H9 (cell line): ENCODE results near the gene ZNF77. TPM values are rescaled to one million over a fixed set of nuclear protein-coding genes. Genes with fewer than 3 reads are reported as not detected.
A peak's percentile ranks its signal among the peaks of the same experiment; 100 is the strongest.
"Not testable (repeated sequence)": the region's sequence is repeated elsewhere in the genome, so short reads cannot be mapped to it uniquely, and the experiment has no call there.

Source experiments
- DNase-seq: peaks from one replicate; pipeline ENCODE4 v3.0.0-alpha.2; 2017
- H2AFZ ChIP-seq: one replicate; pipeline ENCODE4 v1.6.1; 2013; ENCODE audit warnings: mild to moderate bottlenecking, low read length, control low read depth, moderate library complexity
- H2AK5ac ChIP-seq: 2 replicates; pipeline ENCODE4 v1.6.1; 2013; ENCODE audit warnings: low read length, control low read depth, mixed read lengths; ENCODE audit not compliant: insufficient read length
- H2BK120ac ChIP-seq: one replicate; pipeline ENCODE4 v1.6.1; 2013; ENCODE audit warnings: low read depth, mild to moderate bottlenecking, low read length, control low read depth, inconsistent platforms; ENCODE audit not compliant: poor library complexity, severe bottlenecking
- H2BK12ac ChIP-seq: 2 replicates; pipeline ENCODE4 v1.6.1; 2013; ENCODE audit warnings: low read length, control low read depth, mixed read lengths, low read depth; ENCODE audit not compliant: insufficient read length
- H2BK15ac ChIP-seq: 2 replicates; pipeline ENCODE4 v1.6.1; 2013; ENCODE audit warnings: low read depth, low read length, control low read depth
- H2BK20ac ChIP-seq: one replicate; pipeline ENCODE4 v1.6.1; 2013; ENCODE audit warnings: low read depth, mild to moderate bottlenecking, low read length, control low read depth, inconsistent platforms; ENCODE audit not compliant: poor library complexity, severe bottlenecking
- H2BK5ac ChIP-seq: 2 replicates; pipeline ENCODE4 v1.6.1; 2013; ENCODE audit warnings: low read length, control low read depth, mixed read lengths; ENCODE audit not compliant: insufficient read length
- H3K14ac ChIP-seq: 2 replicates; pipeline ENCODE4 v1.6.1; 2013; ENCODE audit warnings: low read length, control low read depth; ENCODE audit not compliant: insufficient read depth
- H3K18ac ChIP-seq: 2 replicates; pipeline ENCODE4 v1.6.1; 2013; ENCODE audit warnings: low read depth, mild to moderate bottlenecking, mixed read lengths, low read length, control low read depth; ENCODE audit not compliant: insufficient read length
- H3K23ac ChIP-seq: 2 replicates; pipeline ENCODE4 v1.6.1; 2013; ENCODE audit warnings: low read length, control low read depth, mixed read lengths, low read depth; ENCODE audit not compliant: insufficient read length
- H3K23me2 ChIP-seq: 2 replicates; pipeline ENCODE4 v1.6.1; 2013; ENCODE audit warnings: low read depth, mild to moderate bottlenecking, mixed read lengths, low read length, control low read depth; ENCODE audit not compliant: insufficient read length, poor library complexity, severe bottlenecking
- H3K27ac ChIP-seq: 2 replicates; pipeline ENCODE4 v1.5.1; 2013; ENCODE audit warnings: low read length, control low read depth, mixed read lengths, low read depth; ENCODE audit not compliant: insufficient read length
- H3K27me3 ChIP-seq: 2 replicates; pipeline ENCODE4 v1.6.1; 2013; ENCODE audit warnings: low read length, control low read depth, inconsistent platforms; ENCODE audit not compliant: insufficient read depth
- H3K4ac ChIP-seq: 2 replicates; pipeline ENCODE4 v1.6.1; 2013; ENCODE audit warnings: low read depth, mild to moderate bottlenecking, control low read depth, inconsistent platforms, low read length, moderate library complexity
- H3K4me1 ChIP-seq: 2 replicates; pipeline ENCODE4 v1.6.1; 2013; ENCODE audit warnings: low read length, control low read depth, inconsistent platforms; ENCODE audit not compliant: insufficient read depth
- H3K4me2 ChIP-seq: 2 replicates; pipeline ENCODE4 v1.6.1; 2013; ENCODE audit warnings: low read length, control low read depth, mixed read lengths; ENCODE audit not compliant: insufficient read length, insufficient read depth
- H3K56ac ChIP-seq: 2 replicates; pipeline ENCODE4 v1.6.1; 2013; ENCODE audit warnings: low read depth, mild to moderate bottlenecking, mixed read lengths, low read length, control low read depth; ENCODE audit not compliant: insufficient read length
- H3K79me1 ChIP-seq: 2 replicates; pipeline ENCODE4 v1.6.1; 2013; ENCODE audit warnings: low read depth, mild to moderate bottlenecking, moderate library complexity, low read length, control low read depth, inconsistent platforms; ENCODE audit not compliant: insufficient read depth, poor library complexity, severe bottlenecking
- H3K79me2 ChIP-seq: 2 replicates; pipeline ENCODE4 v1.6.1; 2013; ENCODE audit warnings: low read length, control low read depth, inconsistent platforms; ENCODE audit not compliant: insufficient read depth
- H3K9ac ChIP-seq: 2 replicates; pipeline ENCODE4 v1.6.1; 2013; ENCODE audit warnings: low read length, control low read depth, mixed read lengths; ENCODE audit not compliant: insufficient read length; ENCODE audit errors: extremely low read depth
- H3K9me3 ChIP-seq: one replicate; pipeline ENCODE4 v1.6.1; 2013; ENCODE audit warnings: low read depth, low read length, inconsistent platforms; ENCODE audit not compliant: control insufficient read depth
- H3T11ph ChIP-seq: one replicate; pipeline ENCODE4 v1.6.1; 2013; ENCODE audit warnings: mild to moderate bottlenecking, low read length, control low read depth, inconsistent platforms
- H4K20me1 ChIP-seq: one replicate; pipeline ENCODE4 v1.6.1; 2013; ENCODE audit not compliant: control insufficient read depth, insufficient read length, insufficient read depth
- H4K5ac ChIP-seq: 2 replicates; pipeline ENCODE4 v1.6.1; 2013; ENCODE audit warnings: low read depth, mild to moderate bottlenecking, mixed read lengths, low read length, control low read depth; ENCODE audit not compliant: insufficient read length
- H4K8ac ChIP-seq: replicated peaks from 2 replicates; pipeline ENCODE4 v1.6.1; 2013; ENCODE audit warnings: low read length, control low read depth, mixed read lengths, low read depth; ENCODE audit not compliant: insufficient read length
- H4K91ac ChIP-seq: 2 replicates; pipeline ENCODE4 v1.6.1; 2013; ENCODE audit warnings: low read depth, mild to moderate bottlenecking, moderate library complexity, mixed read lengths, low read length, control low read depth; ENCODE audit not compliant: insufficient read length
- H3K27ac Mint-ChIP-seq, 3 experiments: 2 replicates in 2 of 3; 3 replicates in 1 of 3; pipeline ENCODE4 v1.8.0; 2020 to 2021; ENCODE audit warnings: mixed read lengths in 3 of 3, mild to moderate bottlenecking in 1 of 3, moderate library complexity in 1 of 3
- H3K27me3 Mint-ChIP-seq: 2 replicates; pipeline ENCODE4 v1.8.0; 2021; ENCODE audit warnings: low read depth, mild to moderate bottlenecking, moderate library complexity, mixed read lengths
- H3K36me3 Mint-ChIP-seq, 3 experiments: 2 replicates in 2 of 3; 3 replicates in 1 of 3; pipeline ENCODE4 v1.8.0; 2020 to 2021; ENCODE audit warnings: low read depth in 3 of 3, mixed read lengths in 3 of 3; ENCODE audit not compliant: insufficient read depth in 1 of 3
- H3K4me1 Mint-ChIP-seq, 2 experiments: 2 replicates each; pipeline ENCODE4 v1.8.0; 2020; ENCODE audit warnings: mixed read lengths in 2 of 2
- H3K4me3 Mint-ChIP-seq, 2 experiments: 2 replicates in 1 of 2; 3 replicates in 1 of 2; pipeline ENCODE4 v1.8.0; 2020 to 2021; ENCODE audit warnings: mild to moderate bottlenecking in 2 of 2, mixed read lengths in 2 of 2, moderate library complexity in 1 of 2
- H3K9me3 Mint-ChIP-seq, 2 experiments: 2 replicates in 1 of 2; 3 replicates in 1 of 2; pipeline ENCODE4 v1.8.0; 2020; ENCODE audit warnings: mild to moderate bottlenecking in 2 of 2, mixed read lengths in 2 of 2, moderate library complexity in 1 of 2
- WGBS: extraction: QIAGEN DNeasy Blood & Tissue Kit; methylation state at CpG from one replicate; pipeline ENCODE4 v1.1.7; 2013; ENCODE audit warnings: missing lambda C conversion rate, low lambda C conversion rate, mixed read lengths; ENCODE audit not compliant: insufficient read length; ENCODE audit errors: extremely low coverage; 5-methylcytosine and 5-hydroxymethylcytosine counted together
- total RNA-seq: library from RNA; stranded (reverse); gene quantifications from 2 replicates; pipeline ENCODE4 v1.2.1, GENCODE V29; 2021
- TF ChIP-seq, protein P1 (sequence below): fragments of 200-600 bp; sonication (generic); conservative IDR thresholded peaks from 3 replicates; pipeline ENCODE4 v1.8.0; 2021; ENCODE audit warnings: antibody characterized with exemption, mild to moderate bottlenecking

Gene ZNF77
- total RNA-seq, 1 experiment from 2014 or later, result 4.6 TPM

DNA sequence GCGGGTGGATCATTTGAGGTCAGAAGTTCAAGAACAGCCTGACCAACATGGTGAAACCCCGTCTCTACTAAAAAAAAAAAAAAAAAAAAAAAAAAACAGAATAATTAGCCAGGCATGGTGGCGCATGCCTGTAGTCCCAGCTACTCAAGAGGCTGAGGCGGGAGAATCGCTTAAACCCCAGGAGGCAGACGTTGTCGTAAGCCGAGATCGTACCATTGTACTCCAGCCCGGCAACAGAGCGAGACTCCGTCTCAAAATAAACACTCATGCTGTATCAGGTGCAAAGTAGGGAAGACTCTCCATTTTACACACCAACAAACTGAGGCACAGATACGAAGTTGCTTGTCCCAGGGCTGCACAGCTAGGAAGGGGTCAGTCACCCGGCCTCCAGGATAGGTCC, 48.2 kb upstream of the ZNF77 start:
- Mint-ChIP-seq H3K36me3 (no peaks in the 10 kb centered on the region; a peak in 1 of 7 replicates), H3K4me3 (no peak overlapping the region), H3K4me1 (peaks cover 10 to 33% of the 10 kb centered on the region in 2 experiments), H3K27me3 (peaks cover 46% of the 10 kb centered on the region), H3K27ac (no peak overlapping the region), H3K9me3 (no peaks in the 10 kb centered on the region)
- Histone ChIP-seq H3K79me2 (no peaks in the 10 kb centered on the region), H3T11ph (no peak overlapping the region), H3K23ac (no peak overlapping the region), H2BK12ac (no peak overlapping the region), H2BK5ac (no peak overlapping the region), H3K4me1 (no peaks in the 10 kb centered on the region), H2BK20ac (no peak overlapping the region), H3K27ac (no peak overlapping the region), H3K4me2 (no peak overlapping the region), H3K56ac (no peak overlapping the region), H2BK15ac (no peak overlapping the region), H3K14ac (no peak overlapping the region), H4K5ac (no peak overlapping the region), H3K9me3 (no peaks in the 10 kb centered on the region), H2AK5ac (no peak overlapping the region), H3K18ac (no peak overlapping the region), H3K4ac (no peak overlapping the region), H3K27me3 (no peaks in the 10 kb centered on the region), H2BK120ac (no peak overlapping the region), H3K79me1 (no peaks in the 10 kb centered on the region), H2AFZ (no peak overlapping the region), H3K9ac (no peak overlapping the region), H3K23me2 (no peaks in the 10 kb centered on the region), H4K8ac (no peak overlapping the region), H4K20me1 (no peaks in the 10 kb centered on the region), H4K91ac (no peak overlapping the region)
- TF ChIP-seq, protein P1, sequence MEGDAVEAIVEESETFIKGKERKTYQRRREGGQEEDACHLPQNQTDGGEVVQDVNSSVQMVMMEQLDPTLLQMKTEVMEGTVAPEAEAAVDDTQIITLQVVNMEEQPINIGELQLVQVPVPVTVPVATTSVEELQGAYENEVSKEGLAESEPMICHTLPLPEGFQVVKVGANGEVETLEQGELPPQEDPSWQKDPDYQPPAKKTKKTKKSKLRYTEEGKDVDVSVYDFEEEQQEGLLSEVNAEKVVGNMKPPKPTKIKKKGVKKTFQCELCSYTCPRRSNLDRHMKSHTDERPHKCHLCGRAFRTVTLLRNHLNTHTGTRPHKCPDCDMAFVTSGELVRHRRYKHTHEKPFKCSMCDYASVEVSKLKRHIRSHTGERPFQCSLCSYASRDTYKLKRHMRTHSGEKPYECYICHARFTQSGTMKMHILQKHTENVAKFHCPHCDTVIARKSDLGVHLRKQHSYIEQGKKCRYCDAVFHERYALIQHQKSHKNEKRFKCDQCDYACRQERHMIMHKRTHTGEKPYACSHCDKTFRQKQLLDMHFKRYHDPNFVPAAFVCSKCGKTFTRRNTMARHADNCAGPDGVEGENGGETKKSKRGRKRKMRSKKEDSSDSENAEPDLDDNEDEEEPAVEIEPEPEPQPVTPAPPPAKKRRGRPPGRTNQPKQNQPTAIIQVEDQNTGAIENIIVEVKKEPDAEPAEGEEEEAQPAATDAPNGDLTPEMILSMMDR, result no peak
- no CpG with 5 or more reads among the region's 14 CpGs for WGBS
- DNase-seq, result no peak

GRCh38 chr19:2992333-2992732, 47.6 kb upstream of the ZNF77 start:
- not testable (repeated sequence) for H3K9me3 ChIP-seq, H3K36me3 Mint-ChIP-seq, H4K91ac ChIP-seq, H2BK12ac ChIP-seq, DNase-seq, H2AK5ac ChIP-seq, H3K4ac ChIP-seq, H3T11ph ChIP-seq, H3K27me3 ChIP-seq, H3K23ac ChIP-seq, H2BK120ac ChIP-seq, H3K23me2 ChIP-seq, H3K79me1 ChIP-seq, H3K9me3 Mint-ChIP-seq, H3K4me3 Mint-ChIP-seq, H2AFZ ChIP-seq, H4K8ac ChIP-seq, H4K20me1 ChIP-seq, H4K5ac ChIP-seq, H3K18ac ChIP-seq, H3K4me2 ChIP-seq, H3K56ac ChIP-seq, H3K27ac ChIP-seq, H3K14ac ChIP-seq, H2BK5ac ChIP-seq, H3K79me2 ChIP-seq, H3K4me1 ChIP-seq, H2BK15ac ChIP-seq, H3K9ac ChIP-seq, H2BK20ac ChIP-seq
- Mint-ChIP-seq H3K27ac (peak overlapping the region in 1 of 3 experiments; percentile 62; a peak in 1 of 7 replicates), H3K27me3 (peaks cover 43% of the 10 kb centered on the region), H3K4me1 (peaks cover 11 to 31% of the 10 kb centered on the region in 2 experiments)
- WGBS, result no CpG with 5 or more reads among the region's 11 CpGs
